Gastrocnemius medialis (tissue), 4 donors: ENCODE results near the gene MRPL4.

Experiments
- POLR2A ChIP-seq, 2 donors: fragments of 450-650 bp; IDR thresholded peaks; one replicate each; pipeline ENCODE4 v1.6.1; 2017; ENCODE audit warnings: antibody characterized with exemption in 2 of 2, mild to moderate bottlenecking in 2 of 2, moderate library complexity in 2 of 2
- TF ChIP-seq, protein P1 (sequence below), 5 experiments: fragments of 450-650 bp in 3 of 5; fragments of 200-600 bp in 2 of 5; sonication (generic) in 2 of 5; IDR thresholded peaks in 4 of 5; conservative IDR thresholded peaks in 1 of 5; 1 replicate in 4 of 5; 2 replicates in 1 of 5; pipeline ENCODE4 v1.5.1; 2016 to 2019; ENCODE audit warnings: antibody characterized with exemption in 5 of 5, mild to moderate bottlenecking in 3 of 5, moderate library complexity in 3 of 5

DNA sequence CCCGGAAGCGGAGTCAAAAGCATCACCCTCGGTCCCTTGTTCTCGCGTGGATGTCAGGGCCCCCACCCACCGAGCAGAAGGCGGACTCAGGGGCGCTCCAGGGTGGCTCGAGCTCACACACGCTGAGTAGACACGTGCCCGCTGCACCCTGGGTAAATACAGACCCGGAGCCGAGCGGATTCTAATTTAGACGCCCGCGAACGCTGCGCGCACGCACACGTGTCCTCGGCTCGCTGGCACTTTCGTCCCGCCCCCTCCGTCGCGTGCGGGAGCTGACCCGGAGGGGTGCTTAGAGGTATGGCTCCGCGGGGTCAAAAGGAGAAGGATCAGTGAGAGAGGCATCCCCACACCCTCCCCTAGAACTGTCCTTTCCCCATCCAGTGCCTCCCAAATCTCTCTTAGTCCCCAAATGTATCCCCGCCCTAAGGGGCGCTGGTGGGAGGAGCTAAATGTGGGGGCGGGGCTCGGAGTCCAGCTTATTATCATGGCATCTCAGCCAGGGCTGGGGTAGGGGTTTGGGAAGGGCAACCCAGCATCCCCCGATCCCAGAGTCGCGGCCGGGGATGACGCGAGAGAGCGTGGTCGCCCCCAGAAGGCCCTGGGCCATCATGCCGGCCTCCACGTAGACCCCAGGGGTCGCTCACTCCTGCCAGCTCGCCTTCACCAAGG lies 37.3 kb downstream of the MRPL4 start:
- no peak for TF ChIP-seq POLR2A (IDR thresholded peaks at IDR 0.05)
- TF ChIP-seq, protein P1, sequence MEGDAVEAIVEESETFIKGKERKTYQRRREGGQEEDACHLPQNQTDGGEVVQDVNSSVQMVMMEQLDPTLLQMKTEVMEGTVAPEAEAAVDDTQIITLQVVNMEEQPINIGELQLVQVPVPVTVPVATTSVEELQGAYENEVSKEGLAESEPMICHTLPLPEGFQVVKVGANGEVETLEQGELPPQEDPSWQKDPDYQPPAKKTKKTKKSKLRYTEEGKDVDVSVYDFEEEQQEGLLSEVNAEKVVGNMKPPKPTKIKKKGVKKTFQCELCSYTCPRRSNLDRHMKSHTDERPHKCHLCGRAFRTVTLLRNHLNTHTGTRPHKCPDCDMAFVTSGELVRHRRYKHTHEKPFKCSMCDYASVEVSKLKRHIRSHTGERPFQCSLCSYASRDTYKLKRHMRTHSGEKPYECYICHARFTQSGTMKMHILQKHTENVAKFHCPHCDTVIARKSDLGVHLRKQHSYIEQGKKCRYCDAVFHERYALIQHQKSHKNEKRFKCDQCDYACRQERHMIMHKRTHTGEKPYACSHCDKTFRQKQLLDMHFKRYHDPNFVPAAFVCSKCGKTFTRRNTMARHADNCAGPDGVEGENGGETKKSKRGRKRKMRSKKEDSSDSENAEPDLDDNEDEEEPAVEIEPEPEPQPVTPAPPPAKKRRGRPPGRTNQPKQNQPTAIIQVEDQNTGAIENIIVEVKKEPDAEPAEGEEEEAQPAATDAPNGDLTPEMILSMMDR (IDR thresholded peaks at IDR 0.05 in 4 of 5, conservative IDR thresholded peaks at IDR 0.05 in 1 of 5), result no peak
